Measurements from ENCODE around the gene VPS13C. TPM values are rescaled to one million over a fixed set of nuclear protein-coding genes. Genes with fewer than 3 reads are reported as not detected.

VPS13C gene
- total RNA-seq, 6 experiments from 2014 or later = 21.0 to 29.8 (median 22.6) TPM

DNA sequence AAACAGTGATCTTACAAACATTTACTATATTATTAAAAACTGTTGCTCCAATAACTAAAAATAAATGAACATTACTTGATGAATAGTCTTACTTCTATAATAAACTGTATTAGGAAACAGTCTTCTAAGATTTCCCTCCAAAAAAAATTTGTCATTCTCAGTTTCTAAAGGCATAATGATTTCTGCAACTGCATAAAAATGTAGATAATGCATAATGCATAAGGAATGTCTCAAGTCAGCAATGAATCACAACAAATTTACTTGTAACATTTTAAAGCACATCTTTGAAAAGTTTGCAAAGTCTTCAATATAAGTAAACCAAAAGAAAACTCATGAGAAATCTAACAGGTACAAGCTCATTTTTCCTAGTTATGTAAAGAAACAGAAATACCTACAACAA is 113.5 kb downstream of the VPS13C start:
- peaks cover 33% of the 10 kb centered on the region for H3K36me3 Mint-ChIP-seq (ENCODE audit: low read depth)
- TF ChIP-seq, protein P1, sequence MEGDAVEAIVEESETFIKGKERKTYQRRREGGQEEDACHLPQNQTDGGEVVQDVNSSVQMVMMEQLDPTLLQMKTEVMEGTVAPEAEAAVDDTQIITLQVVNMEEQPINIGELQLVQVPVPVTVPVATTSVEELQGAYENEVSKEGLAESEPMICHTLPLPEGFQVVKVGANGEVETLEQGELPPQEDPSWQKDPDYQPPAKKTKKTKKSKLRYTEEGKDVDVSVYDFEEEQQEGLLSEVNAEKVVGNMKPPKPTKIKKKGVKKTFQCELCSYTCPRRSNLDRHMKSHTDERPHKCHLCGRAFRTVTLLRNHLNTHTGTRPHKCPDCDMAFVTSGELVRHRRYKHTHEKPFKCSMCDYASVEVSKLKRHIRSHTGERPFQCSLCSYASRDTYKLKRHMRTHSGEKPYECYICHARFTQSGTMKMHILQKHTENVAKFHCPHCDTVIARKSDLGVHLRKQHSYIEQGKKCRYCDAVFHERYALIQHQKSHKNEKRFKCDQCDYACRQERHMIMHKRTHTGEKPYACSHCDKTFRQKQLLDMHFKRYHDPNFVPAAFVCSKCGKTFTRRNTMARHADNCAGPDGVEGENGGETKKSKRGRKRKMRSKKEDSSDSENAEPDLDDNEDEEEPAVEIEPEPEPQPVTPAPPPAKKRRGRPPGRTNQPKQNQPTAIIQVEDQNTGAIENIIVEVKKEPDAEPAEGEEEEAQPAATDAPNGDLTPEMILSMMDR (IDR thresholded peaks at IDR 0.05) = no peak
- H3K4me1 Mint-ChIP-seq (ENCODE audit: low read depth) = peaks cover 36% of the 10 kb centered on the region
- no peaks in the 10 kb centered on the region for H3K27me3 Mint-ChIP-seq (ENCODE audit: insufficient read depth)
- peak; percentile 3 for DNase-seq
- peak overlapping the region; percentile 42 for H3K27ac Mint-ChIP-seq
- peaks cover 5% of the 10 kb centered on the region; the same call in 1 of the 2 replicates for H3K9me3 Mint-ChIP-seq
- peak overlapping the region; percentile 4; the same call in 1 of the 2 replicates for H3K4me3 Mint-ChIP-seq

DNA sequence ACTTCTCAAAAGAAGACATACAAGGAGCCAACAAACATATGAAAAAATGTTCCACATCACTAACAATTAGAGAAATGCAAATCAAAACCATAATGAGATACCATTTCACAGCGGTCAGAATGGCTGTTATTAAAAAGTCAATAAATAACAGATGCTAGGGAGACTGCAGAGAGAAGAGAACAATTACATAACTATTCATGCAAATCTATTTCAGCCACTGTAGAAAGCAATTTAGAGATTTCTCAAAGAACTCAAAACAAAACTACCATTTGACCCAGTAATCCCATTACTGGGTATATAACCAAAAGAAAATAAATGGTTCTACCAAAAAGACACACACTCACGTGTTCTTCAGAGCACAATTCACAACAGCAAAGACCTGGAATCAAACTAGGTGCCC is 116.3 kb downstream of the VPS13C start:
- Mint-ChIP-seq H3K4me3 (no peak overlapping the region), H3K4me1 (ENCODE audit: low read depth) (peaks cover 20% of the 10 kb centered on the region), H3K27me3 (ENCODE audit: insufficient read depth) (peaks cover 2% of the 10 kb centered on the region), H3K36me3 (ENCODE audit: low read depth) (peaks cover 26% of the 10 kb centered on the region), H3K9me3 (peaks cover 5% of the 10 kb centered on the region; the same call in 1 of the 2 replicates), H3K27ac (no peak overlapping the region)
- TF ChIP-seq, protein P1 (IDR thresholded peaks at IDR 0.05) = no peak
- no peak for DNase-seq

DNA sequence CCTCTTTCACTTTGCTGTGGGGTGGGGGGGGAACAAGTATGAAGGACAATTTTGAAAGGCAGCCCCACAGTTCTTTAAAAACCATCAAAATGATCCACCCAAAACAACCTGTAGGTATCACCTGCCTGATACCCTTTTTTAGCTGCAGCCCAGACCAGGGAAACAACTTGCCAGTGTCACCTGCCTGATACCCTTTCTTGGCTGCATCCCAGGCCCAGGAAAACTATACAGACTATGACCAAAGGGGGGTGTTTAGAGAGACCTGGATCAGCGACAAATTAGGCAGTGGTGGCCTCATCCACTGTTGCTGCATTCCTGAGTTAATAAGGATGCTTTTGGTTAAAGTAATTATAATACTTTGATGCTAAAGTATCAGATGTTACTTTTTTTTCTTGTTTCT is 122.0 kb downstream of the VPS13C start:
- Mint-ChIP-seq H3K27me3 (ENCODE audit: insufficient read depth) (peaks cover 2% of the 10 kb centered on the region), H3K4me1 (ENCODE audit: low read depth) (no peaks in the 10 kb centered on the region; the same call in 1 of the 2 replicates), H3K9me3 (peaks cover 4% of the 10 kb centered on the region; the same call in 1 of the 2 replicates), H3K27ac (no peak overlapping the region), H3K4me3 (no peak overlapping the region), H3K36me3 (ENCODE audit: low read depth) (peaks cover 7% of the 10 kb centered on the region)
- no peak for DNase-seq
- TF ChIP-seq, protein P1 (IDR thresholded peaks at IDR 0.05) = no peak

DNA sequence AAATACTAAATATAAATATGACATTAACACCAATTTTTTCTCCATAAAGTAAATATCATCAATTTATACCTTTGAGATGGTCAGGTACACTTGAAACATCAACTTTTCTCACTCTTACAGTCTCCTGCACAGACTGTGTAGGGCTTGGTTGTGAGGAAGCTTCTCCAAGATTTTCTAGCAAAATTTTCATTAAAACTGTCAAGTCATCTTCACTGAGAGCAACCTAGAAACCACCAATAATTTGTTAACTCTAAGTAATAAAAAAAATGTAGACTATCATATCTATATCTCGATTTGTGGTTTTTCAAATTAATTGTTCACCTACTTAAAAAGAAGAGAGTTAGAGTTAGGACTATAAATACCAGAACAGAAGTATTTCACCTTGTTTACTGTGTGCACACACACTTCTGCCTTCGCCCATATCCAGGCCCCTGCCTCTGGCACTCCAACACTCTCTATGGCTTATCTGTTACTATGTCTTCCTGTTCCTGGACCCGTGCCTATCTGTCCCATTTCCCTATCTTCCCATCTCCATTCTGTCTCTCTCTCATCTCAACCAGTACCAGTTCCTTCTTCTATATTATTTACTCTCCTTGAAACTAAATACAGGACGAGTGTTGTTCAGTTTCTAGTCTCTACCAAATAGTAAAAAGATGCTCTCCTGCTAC is 123.6 kb downstream of the VPS13C start:
- Mint-ChIP-seq H3K9me3 (no peaks in the 10 kb centered on the region), H3K36me3 (ENCODE audit: low read depth) (no peaks in the 10 kb centered on the region), H3K27ac (no peak overlapping the region), H3K4me1 (ENCODE audit: low read depth) (no peaks in the 10 kb centered on the region), H3K4me3 (no peak overlapping the region), H3K27me3 (ENCODE audit: insufficient read depth) (peaks cover 2% of the 10 kb centered on the region)
- TF ChIP-seq, protein P1 (IDR thresholded peaks at IDR 0.05) = no peak
- no peak for DNase-seq

DNA sequence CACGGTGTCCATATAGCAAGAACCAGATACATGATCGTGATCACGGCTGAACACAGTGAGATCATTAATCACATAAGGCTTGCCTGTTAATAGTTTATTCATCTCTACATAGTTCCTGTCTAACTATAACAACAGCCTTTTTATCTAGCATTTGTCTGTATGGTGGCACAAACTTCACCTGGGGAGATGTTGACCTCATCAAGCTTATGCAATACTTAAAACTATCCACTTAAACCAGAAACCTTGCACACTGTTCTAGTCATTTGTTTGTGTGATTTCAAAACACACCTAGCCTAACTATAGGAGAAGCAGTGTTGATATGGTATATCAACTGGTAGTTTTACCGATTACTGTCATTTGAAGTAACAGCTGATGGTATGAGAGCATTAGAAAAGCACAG is 124.8 kb downstream of the VPS13C start:
- Mint-ChIP-seq H3K9me3 (no peaks in the 10 kb centered on the region), H3K27ac (no peak overlapping the region), H3K4me3 (no peak overlapping the region), H3K27me3 (ENCODE audit: insufficient read depth) (peaks cover 4% of the 10 kb centered on the region), H3K36me3 (ENCODE audit: low read depth) (no peaks in the 10 kb centered on the region), H3K4me1 (ENCODE audit: low read depth) (no peaks in the 10 kb centered on the region)
- DNase-seq = no peak
- TF ChIP-seq, protein P1 (IDR thresholded peaks at IDR 0.05) = no peak
